ENCODE data around the gene REXO4.

GRCh38 chr9:133426011-133426410 is 8.2 kb upstream of the REXO4 start:
- no peak for TF ChIP-seq CTCF (IDR thresholded peaks at IDR 0.05; ENCODE audit: low read depth, low read length, missing input control)
- TF ChIP-seq RAD21 (IDR thresholded peaks at IDR 0.05), result no peak
- no peak for TF ChIP-seq HNF4G (IDR thresholded peaks at IDR 0.05)
- TF ChIP-seq ATF3 (IDR thresholded peaks at IDR 0.05), result no peak
- no peak for TF ChIP-seq EGR1 (IDR thresholded peaks at IDR 0.05; ENCODE audit: low read depth in 2 of 2)
- TF ChIP-seq REST (IDR thresholded peaks at IDR 0.05), result no peak
- no peak for TF ChIP-seq RXRA (IDR thresholded peaks at IDR 0.05)
- no peak for TF ChIP-seq MAX (IDR thresholded peaks at IDR 0.05)
- TF ChIP-seq SP1 (IDR thresholded peaks at IDR 0.05), result no peak
- no peak for TF ChIP-seq TAF1 (conservative IDR thresholded peaks at IDR 0.05)
- no peak for TF ChIP-seq YY1 (IDR thresholded peaks at IDR 0.05)
- no peak for TF ChIP-seq GABPA (IDR thresholded peaks at IDR 0.05 in 1 of 2, conservative IDR thresholded peaks at IDR 0.05 in 1 of 2)
- no peak for TF ChIP-seq ZBTB33 (IDR thresholded peaks at IDR 0.05)
